Activated CD4-positive, alpha-beta memory T cell treated with anti-CD3 and anti-CD28 coated beads, Interleukin-2, amount 10 ng/mL, durations not matched to agents 7 days and 5 days (primary cell): ENCODE data around the gene ENOX1. TPM values are rescaled to one million over a fixed set of nuclear protein-coding genes. Genes with fewer than 3 reads are reported as not detected.

Source experiments
- CTCF ChIA-PET: fragments of 350-600 bp; sonication (Branson Sonifier 250); formaldehyde crosslinking; loops from one replicate; lab custom pipeline; 2021; ENCODE audit warnings: antibody characterized with exemption, inconsistent platforms; lab: Charles Lee
- POLR2A ChIA-PET: fragments of 350-600 bp; sonication (Branson Sonifier 250); formaldehyde crosslinking; loops from one replicate; lab custom pipeline; 2021; ENCODE audit warnings: antibody characterized with exemption; lab: Charles Lee
- DNase-seq: peaks from one replicate; pipeline ENCODE4 v3.0.0-alpha.2; 2020
- H3K27ac Mint-ChIP-seq: one replicate; pipeline ENCODE4 v1.8.0; 2021; ENCODE audit warnings: mild to moderate bottlenecking, mixed read lengths
- H3K27me3 Mint-ChIP-seq: one replicate; pipeline ENCODE4 v1.8.0; 2021; ENCODE audit warnings: mixed read lengths
- H3K36me3 Mint-ChIP-seq: one replicate; pipeline ENCODE4 v1.8.0; 2021; ENCODE audit warnings: low read depth, mixed read lengths
- H3K4me1 Mint-ChIP-seq: one replicate; pipeline ENCODE4 v1.8.0; 2021; ENCODE audit warnings: mixed read lengths
- H3K4me3 Mint-ChIP-seq: one replicate; pipeline ENCODE4 v1.8.0; 2021; ENCODE audit warnings: mild to moderate bottlenecking, mixed read lengths
- H3K9me3 Mint-ChIP-seq: one replicate; pipeline ENCODE4 v1.8.0; 2021; ENCODE audit warnings: mixed read lengths
- total RNA-seq, 2 experiments: library from RNA; stranded (reverse); gene quantifications; one replicate each; pipeline ENCODE4 v1.2.3, GENCODE V29; 2021

ENOX1 gene
- total RNA-seq, 2 experiments from 2014 or later: 0.25 to 0.38 TPM

- DNase-seq: no peak
- ChIA-PET POLR2A (no interaction called here), CTCF (no interaction called here)
- Mint-ChIP-seq H3K27ac (no peak overlapping the region), H3K27me3 (peaks cover 3% of the 10 kb centered on the region), H3K9me3 (no peaks in the 10 kb centered on the region), H3K4me3 (no peak overlapping the region), H3K4me1 (no peaks in the 10 kb centered on the region), H3K36me3 (no peaks in the 10 kb centered on the region)
These were observed 139.3 kb downstream of the ENOX1 start for GRCh38 chr13:43647471-43647870.

DNA sequence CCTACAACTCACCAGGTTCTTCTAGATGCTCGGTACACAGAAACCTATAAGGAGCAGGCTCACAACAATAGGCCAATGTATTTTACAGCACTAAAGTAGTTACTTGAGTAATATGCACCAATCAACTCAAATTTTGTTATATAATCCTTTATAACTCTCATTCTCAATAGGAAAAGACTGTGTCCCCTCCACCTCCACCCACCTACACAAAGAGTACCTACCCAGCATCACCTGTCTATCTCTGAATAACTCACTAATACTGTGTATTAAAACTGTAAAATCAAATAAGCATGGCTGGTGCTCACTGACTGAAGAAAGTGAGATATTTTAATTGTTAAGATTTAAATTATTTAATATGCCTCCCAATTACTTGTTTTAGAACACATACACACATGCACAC is 146.3 kb downstream of the ENOX1 start:
- CTCF ChIA-PET: no interaction called here
- POLR2A ChIA-PET: no interaction called here
- DNase-seq: no peak
- no peaks in the 10 kb centered on the region for H3K4me1 Mint-ChIP-seq
- H3K36me3 Mint-ChIP-seq: no peaks in the 10 kb centered on the region
- H3K4me3 Mint-ChIP-seq: no peak overlapping the region
- H3K27ac Mint-ChIP-seq: no peak overlapping the region
- H3K9me3 Mint-ChIP-seq: no peaks in the 10 kb centered on the region
- H3K27me3 Mint-ChIP-seq: peaks cover 5% of the 10 kb centered on the region

- ChIA-PET POLR2A (no interaction called here), CTCF (no interaction called here)
- Mint-ChIP-seq H3K27me3 (peaks cover 4% of the 10 kb centered on the region), H3K27ac (no peak overlapping the region), H3K4me1 (no peaks in the 10 kb centered on the region), H3K4me3 (no peak overlapping the region), H3K9me3 (no peaks in the 10 kb centered on the region), H3K36me3 (no peaks in the 10 kb centered on the region)
- no peak for DNase-seq
These were observed 155.7 kb downstream of the ENOX1 start for GRCh38 chr13:43631106-43631505.

DNA sequence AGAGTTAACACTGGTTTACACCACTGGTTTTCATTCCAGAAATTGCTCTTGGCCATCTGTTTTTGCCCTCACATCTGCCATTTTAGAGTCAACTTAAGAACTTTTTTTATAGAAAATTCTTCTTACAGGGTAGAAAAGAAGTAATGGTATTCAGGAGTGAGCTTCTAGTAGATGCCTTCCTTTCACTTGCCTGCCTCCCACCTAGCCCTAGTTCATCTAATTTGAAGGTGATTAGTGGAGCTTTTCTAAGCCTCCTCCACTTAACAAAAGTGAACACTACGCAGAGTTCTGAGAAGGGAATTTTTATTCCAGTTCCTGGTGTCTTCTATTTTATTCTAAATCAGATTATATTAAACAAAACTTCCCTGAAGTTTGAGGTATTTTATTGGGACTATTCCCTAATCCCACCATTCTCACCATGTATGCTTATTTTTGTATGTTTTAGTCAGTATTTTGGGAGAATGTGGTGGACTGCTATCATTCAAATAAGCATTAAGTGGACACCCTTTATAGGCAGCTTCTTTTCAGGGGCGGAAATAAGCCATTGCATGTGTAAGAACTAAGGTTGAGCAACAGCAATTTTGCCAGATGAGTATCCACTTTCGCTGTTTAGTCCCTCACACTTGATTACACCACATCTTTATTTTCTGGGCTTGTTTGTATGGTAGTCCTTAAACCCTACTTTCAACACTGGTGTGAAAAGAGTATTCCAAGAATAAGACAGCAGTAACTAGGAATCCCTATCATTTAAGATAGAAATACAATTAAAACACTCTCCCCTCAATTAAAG is 156.9 kb downstream of the ENOX1 start:
- DNase-seq: no peak
- Mint-ChIP-seq H3K4me3 (no peak overlapping the region), H3K36me3 (no peaks in the 10 kb centered on the region), H3K27me3 (peaks cover 3% of the 10 kb centered on the region), H3K9me3 (no peaks in the 10 kb centered on the region), H3K27ac (no peak overlapping the region), H3K4me1 (no peaks in the 10 kb centered on the region)
- CTCF ChIA-PET: no interaction called here
- POLR2A ChIA-PET: no interaction called here

- H3K36me3 Mint-ChIP-seq: no peaks in the 10 kb centered on the region
- no peak overlapping the region for H3K27ac Mint-ChIP-seq
- peaks cover 1% of the 10 kb centered on the region for H3K27me3 Mint-ChIP-seq
- no peaks in the 10 kb centered on the region for H3K4me1 Mint-ChIP-seq
- DNase-seq: no peak
- CTCF ChIA-PET: no interaction called here
- POLR2A ChIA-PET: no interaction called here
- H3K4me3 Mint-ChIP-seq: no peak overlapping the region
- H3K9me3 Mint-ChIP-seq: no peaks in the 10 kb centered on the region
These were observed 159.8 kb downstream of the ENOX1 start for GRCh38 chr13:43626994-43627393.

DNA sequence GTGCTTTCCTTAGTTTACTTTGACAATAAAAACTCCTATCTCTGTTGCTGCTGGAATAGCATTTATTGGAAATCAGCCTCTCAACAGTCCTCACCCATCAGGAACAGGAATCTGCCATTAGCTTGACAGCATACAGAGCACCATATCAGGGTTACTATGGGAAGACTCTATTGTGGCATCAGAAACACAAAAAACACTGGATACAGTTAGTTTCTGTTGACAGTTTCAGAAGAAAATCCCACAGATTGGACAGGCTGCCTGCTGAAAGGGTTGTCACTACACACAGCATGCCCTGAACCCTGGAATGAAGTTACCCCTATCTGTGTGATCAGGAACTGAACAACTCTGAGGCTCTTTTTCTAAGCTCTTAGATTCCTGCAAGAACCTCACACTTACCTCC is 172.7 kb downstream of the ENOX1 start:
- ChIA-PET POLR2A (no interaction called here), CTCF (no interaction called here)
- Mint-ChIP-seq H3K27ac (no peak overlapping the region), H3K4me3 (no peak overlapping the region), H3K36me3 (no peaks in the 10 kb centered on the region), H3K27me3 (no peaks in the 10 kb centered on the region), H3K4me1 (no peaks in the 10 kb centered on the region), H3K9me3 (no peaks in the 10 kb centered on the region)
- no peak for DNase-seq

DNA sequence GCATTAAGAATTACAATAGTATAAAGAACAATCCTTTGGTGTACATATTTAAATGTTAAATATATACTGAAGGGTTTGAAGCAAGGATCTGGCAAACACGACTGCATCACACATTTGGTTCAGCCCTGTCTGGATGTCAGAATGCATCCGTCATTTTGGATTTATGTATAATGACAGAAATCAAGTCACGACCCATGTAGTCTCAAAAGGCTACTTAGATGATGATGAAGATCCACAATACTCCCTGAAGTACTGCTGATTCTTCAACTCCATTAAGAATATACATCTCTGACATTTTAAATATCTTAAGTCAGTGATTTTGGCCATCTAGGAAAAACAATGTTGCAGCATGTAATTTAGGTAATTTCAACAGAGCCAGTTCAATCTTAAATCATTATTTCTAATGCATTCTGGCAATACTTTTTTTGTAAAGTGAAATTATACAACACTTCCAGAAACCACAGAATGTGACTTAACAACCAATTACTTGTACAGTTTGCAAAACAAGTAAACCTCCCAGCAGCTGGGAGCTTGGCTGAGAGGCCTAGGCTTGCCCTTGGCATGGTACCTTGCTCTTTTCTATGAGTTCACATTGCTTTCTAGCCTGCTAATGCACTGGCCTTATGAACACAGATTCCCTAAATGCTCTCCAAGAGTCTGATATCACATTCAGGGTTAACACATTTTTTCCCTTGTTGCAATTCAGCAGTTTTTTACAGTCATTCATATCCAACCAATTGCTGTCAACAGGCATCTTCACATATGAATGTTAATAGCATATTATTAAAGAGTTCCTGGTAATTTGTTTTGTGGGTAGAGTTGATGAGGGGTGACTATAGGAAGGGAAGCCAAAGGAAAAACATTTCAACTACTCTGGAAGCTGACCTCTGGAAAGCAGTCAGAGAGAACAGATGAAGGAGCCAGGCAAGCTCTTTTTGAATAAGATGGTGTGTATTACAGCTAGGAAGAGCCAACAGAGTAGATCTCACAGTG is 175.2 kb downstream of the ENOX1 start:
- POLR2A ChIA-PET: no interaction called here
- H3K36me3 Mint-ChIP-seq: no peaks in the 10 kb centered on the region

GRCh38 chr13:43608400-43609137 is 178.2 kb downstream of the ENOX1 start:
- Mint-ChIP-seq H3K4me3 (no peak overlapping the region), H3K27ac (no peak overlapping the region), H3K27me3 (peaks cover 2% of the 10 kb centered on the region), H3K9me3 (peaks cover 5% of the 10 kb centered on the region), H3K4me1 (no peaks in the 10 kb centered on the region), H3K36me3 (no peaks in the 10 kb centered on the region)
- ChIA-PET POLR2A (no interaction called here), CTCF (no interaction called here)
- DNase-seq: no peak

More for the DNA sequence above, 175.2 kb downstream of the ENOX1 start:
- H3K27me3 Mint-ChIP-seq: no peaks in the 10 kb centered on the region
- H3K4me3 Mint-ChIP-seq: no peak overlapping the region
- no peak overlapping the region for H3K27ac Mint-ChIP-seq
- no peak for DNase-seq
- H3K9me3 Mint-ChIP-seq: no peaks in the 10 kb centered on the region
- H3K4me1 Mint-ChIP-seq: no peaks in the 10 kb centered on the region
- CTCF ChIA-PET: no interaction called here

DNA sequence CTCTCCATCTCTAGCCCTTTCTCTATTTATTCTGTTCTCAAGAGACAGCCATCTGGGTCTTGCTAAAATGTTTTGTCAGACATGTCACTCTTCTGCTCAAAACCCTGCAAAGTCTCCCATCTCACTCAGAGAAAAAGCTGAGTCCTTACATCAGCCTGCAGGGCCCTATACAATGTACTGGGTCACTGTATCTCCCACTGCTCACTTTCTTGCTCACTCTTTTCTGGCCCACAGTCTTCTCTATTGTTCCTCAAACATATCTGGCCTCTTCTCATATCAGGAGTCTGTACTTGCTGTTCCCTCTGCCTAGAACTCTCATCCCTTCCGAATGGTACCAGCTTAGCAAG is 189.2 kb downstream of the ENOX1 start:
- H3K36me3 Mint-ChIP-seq: no peaks in the 10 kb centered on the region
- H3K27me3 Mint-ChIP-seq: no peaks in the 10 kb centered on the region
- DNase-seq: no peak
- H3K4me1 Mint-ChIP-seq: peaks cover 13% of the 10 kb centered on the region
- H3K27ac Mint-ChIP-seq: no peak overlapping the region
- H3K9me3 Mint-ChIP-seq: no peaks in the 10 kb centered on the region
- ChIA-PET CTCF (interaction anchor here (0.7 kb wide), 1 partner anchor 11 kb away, joined by 3 read pairs; no protein-coding TSS in a partner anchor), POLR2A (no interaction called here)
- no peak overlapping the region for H3K4me3 Mint-ChIP-seq

DNA sequence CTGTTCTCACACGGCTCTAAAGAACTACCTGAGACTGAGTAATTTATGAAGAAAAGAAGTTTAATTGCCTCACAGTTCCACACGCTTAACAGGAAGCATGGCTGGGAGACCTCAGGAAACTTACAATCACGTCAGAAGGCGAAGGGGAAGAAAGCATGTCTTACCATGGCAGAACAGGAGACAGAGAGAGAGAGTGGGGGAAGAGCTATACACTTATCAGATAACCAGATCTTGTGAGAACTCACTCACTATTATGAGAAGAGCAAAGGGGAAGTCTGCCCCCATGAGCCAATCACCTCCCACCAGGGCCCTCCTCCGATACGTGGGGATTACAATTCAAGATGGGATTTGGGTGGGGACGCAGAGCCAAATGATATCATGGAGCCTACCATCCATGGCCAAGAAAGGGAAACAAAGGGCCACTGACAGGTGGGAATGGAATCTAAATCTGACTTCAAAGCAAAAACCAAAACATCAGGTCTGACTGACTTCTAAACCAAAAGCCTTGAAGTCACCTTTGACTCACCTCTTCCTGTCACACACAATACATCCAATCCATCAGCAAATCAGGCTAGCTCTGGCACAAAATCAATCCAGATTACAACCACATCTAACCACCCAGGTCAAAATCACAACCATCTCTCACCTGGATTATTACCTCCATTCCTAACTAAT is 189.7 kb downstream of the ENOX1 start:
- ChIA-PET CTCF (no interaction called here), POLR2A (no interaction called here)
- Mint-ChIP-seq H3K36me3 (no peaks in the 10 kb centered on the region), H3K4me3 (no peak overlapping the region), H3K9me3 (no peaks in the 10 kb centered on the region), H3K27ac (no peak overlapping the region), H3K27me3 (no peaks in the 10 kb centered on the region), H3K4me1 (peaks cover 13% of the 10 kb centered on the region)
- no peak for DNase-seq

- DNase-seq: no peak
- ChIA-PET CTCF (no interaction called here), POLR2A (no interaction called here)
- Mint-ChIP-seq H3K4me1 (peaks cover 13% of the 10 kb centered on the region), H3K4me3 (no peak overlapping the region), H3K9me3 (no peaks in the 10 kb centered on the region), H3K27ac (no peak overlapping the region), H3K36me3 (no peaks in the 10 kb centered on the region), H3K27me3 (no peaks in the 10 kb centered on the region)
These were observed 190.8 kb downstream of the ENOX1 start for GRCh38 chr13:43596006-43596405.

DNA sequence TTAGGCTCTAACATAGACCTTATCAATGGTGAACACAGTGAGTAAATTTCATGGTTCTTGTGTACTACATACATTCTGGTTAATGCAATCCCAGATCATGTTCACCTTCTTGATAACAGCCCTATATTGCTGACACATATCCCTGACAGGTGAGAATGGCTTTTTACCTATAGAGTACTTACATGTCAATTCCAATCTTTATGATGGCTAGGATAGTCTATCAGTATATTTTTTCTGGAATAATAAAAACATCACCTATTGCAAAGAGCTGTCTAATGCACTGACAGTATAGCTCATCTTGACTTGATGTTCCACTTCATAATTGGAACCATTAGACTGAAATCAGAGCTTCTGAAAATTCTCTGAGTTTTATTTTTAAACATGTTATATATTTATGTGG is 199.4 kb downstream of the ENOX1 start:
- Mint-ChIP-seq H3K27ac (no peak overlapping the region), H3K27me3 (peaks cover 13% of the 10 kb centered on the region), H3K36me3 (no peaks in the 10 kb centered on the region), H3K4me1 (no peaks in the 10 kb centered on the region), H3K9me3 (no peaks in the 10 kb centered on the region), H3K4me3 (no peak overlapping the region)
- ChIA-PET CTCF (interaction anchor here (0.6 kb wide), 1 partner anchor 295 kb away, joined by 3 read pairs; no protein-coding TSS in a partner anchor), POLR2A (no interaction called here)
- DNase-seq: no peak
